Thoracic aorta (tissue), 2 donors: ENCODE results near the gene DMAP1. TPM values are rescaled to one million over a fixed set of nuclear protein-coding genes. Genes with fewer than 3 reads are reported as not detected.

Experiments
- ATAC-seq: fragments of 150-250 bp; one replicate; pipeline ENCODE4 v1.8.0; 2017; ENCODE audit warnings: low read depth; ENCODE audit not compliant: insufficient number of reproducible peaks, low FRiP score
- DNase-seq: peaks from one replicate; pipeline ENCODE4 v3.0.0-alpha.2; 2020; ENCODE audit warnings: low spot score
- H3K27ac ChIP-seq, 2 donors: fragments of 200-600 bp; sonication (generic); 1 replicate in 1 of 2; 2 replicates in 1 of 2; pipeline ENCODE4 v1.5.1; 2016; ENCODE audit warnings: mild to moderate bottlenecking in 2 of 2, moderate library complexity in 2 of 2
- H3K27me3 ChIP-seq: fragments of 200-600 bp; sonication (generic); replicated peaks from 2 replicates; pipeline ENCODE4 v1.6.0; 2016; ENCODE audit warnings: mild to moderate bottlenecking; ENCODE audit not compliant: insufficient read depth
- H3K36me3 ChIP-seq: fragments of 200-600 bp; sonication (generic); one replicate; pipeline ENCODE4 v1.5.1; 2016
- H3K4me1 ChIP-seq, 2 donors: fragments of 200-600 bp; sonication (generic); 1 replicate in 1 of 2; 2 replicates in 1 of 2; pipeline versions ENCODE4 v1.5.1 to v1.6.0; 2016; ENCODE audit warnings: low read depth in 2 of 2, mild to moderate bottlenecking in 1 of 2; ENCODE audit not compliant: control insufficient read depth in 1 of 2
- H3K4me3 ChIP-seq: fragments of 200-600 bp; sonication (generic); 2 replicates; pipeline ENCODE4 v1.5.1; 2016; ENCODE audit warnings: mild to moderate bottlenecking
- H3K9me3 ChIP-seq: fragments of 200-600 bp; sonication (generic); 2 replicates; pipeline ENCODE4 v1.5.1; 2016
- CTCF ChIP-seq: fragments of 200-600 bp; sonication (generic); IDR thresholded peaks from one replicate; pipeline ENCODE4 v1.5.1; 2019; ENCODE audit warnings: antibody characterized with exemption
- total RNA-seq, 2 donors: library from RNA; depleted of rRNA; stranded (reverse); fragments of >200 nt; gene quantifications; one replicate each; pipeline versions ENCODE4 v1.1.0 to v1.2.3, GENCODE V29; 2016

Gene DMAP1
- total RNA-seq, 2 donors from 2014 or later: 40.2 to 68.0 TPM

GRCh38 chr1:44250068-44250781 is 37.0 kb downstream of the DMAP1 start:
- Histone ChIP-seq H3K9me3 (no peaks in the 10 kb centered on the region), H3K27ac (no peak overlapping the region), H3K4me3 (no peak overlapping the region), H3K4me1 (no peaks in the 10 kb centered on the region), H3K27me3 (no peaks in the 10 kb centered on the region), H3K36me3 (no peaks in the 10 kb centered on the region)
- no peak for DNase-seq
- no peak for TF ChIP-seq CTCF
- ATAC-seq: no peak

- H3K9me3 ChIP-seq: no peaks in the 10 kb centered on the region
- H3K36me3 ChIP-seq: no peaks in the 10 kb centered on the region
- no peak overlapping the region for H3K27ac ChIP-seq
- no peak for DNase-seq
- H3K27me3 ChIP-seq: no peaks in the 10 kb centered on the region
- ATAC-seq: no peak
- no peak overlapping the region for H3K4me3 ChIP-seq
- TF ChIP-seq CTCF: no peak
- no peaks in the 10 kb centered on the region for H3K4me1 ChIP-seq
Measured at GRCh38 chr1:44251486-44251885, 38.2 kb downstream of the DMAP1 start.

GRCh38 chr1:44251989-44252671 is 38.9 kb downstream of the DMAP1 start:
- no peaks in the 10 kb centered on the region for H3K9me3 ChIP-seq
- no peaks in the 10 kb centered on the region for H3K36me3 ChIP-seq
- no peak for TF ChIP-seq CTCF
- no peak overlapping the region for H3K4me3 ChIP-seq
- DNase-seq (no peak), ATAC-seq (no peak)
- H3K27ac ChIP-seq: no peak overlapping the region
- no peaks in the 10 kb centered on the region for H3K4me1 ChIP-seq
- H3K27me3 ChIP-seq: no peaks in the 10 kb centered on the region

GRCh38 chr1:44254392-44254910 is 41.2 kb downstream of the DMAP1 start:
- ATAC-seq (no peak), DNase-seq (no peak)
- no peaks in the 10 kb centered on the region for H3K27me3 ChIP-seq
- H3K4me3 ChIP-seq: no peak overlapping the region
- H3K27ac ChIP-seq: no peak overlapping the region
- no peaks in the 10 kb centered on the region for H3K36me3 ChIP-seq
- no peaks in the 10 kb centered on the region for H3K9me3 ChIP-seq
- H3K4me1 ChIP-seq: no peaks in the 10 kb centered on the region
- TF ChIP-seq CTCF: no peak

GRCh38 chr1:44256762-44257554 is 43.7 kb downstream of the DMAP1 start:
- Histone ChIP-seq H3K27ac (no peak overlapping the region), H3K4me1 (no peaks in the 10 kb centered on the region), H3K4me3 (no peak overlapping the region), H3K36me3 (no peaks in the 10 kb centered on the region), H3K27me3 (no peaks in the 10 kb centered on the region), H3K9me3 (no peaks in the 10 kb centered on the region)
- TF ChIP-seq CTCF: no peak
- ATAC-seq (no peak), DNase-seq (no peak)
